K562 (cell line): ENCODE results near the gene NCOA3. TPM values are rescaled to one million over a fixed set of nuclear protein-coding genes. Genes with fewer than 3 reads are reported as not detected.
A peak's percentile ranks its signal among the peaks of the same experiment; 100 is the strongest.

Source experiments
- ADNP ChIP-seq: fragments of 200-800 bp; sonication (Bioruptor generic); IDR thresholded peaks from 2 replicates; pipeline ENCODE4 v1.6.1; 2016; ENCODE audit warnings: missing genetic modification characterization, missing compliant biosample characterization
- ARID1B ChIP-seq: fragments of 450-650 bp; IDR thresholded peaks from 2 replicates; pipeline ENCODE4 v1.6.1; 2016; ENCODE audit warnings: antibody characterized with exemption, mild to moderate bottlenecking, inconsistent platforms
- CREM ChIP-seq: IDR thresholded peaks from 2 replicates; pipeline ENCODE4 v1.6.1; 2014; ENCODE audit warnings: antibody characterized with exemption, low read depth
- ELF1 ChIP-seq: fragments of 200-800 bp; sonication (Bioruptor generic); IDR thresholded peaks from 2 replicates; pipeline ENCODE4 v1.6.1; 2016; ENCODE audit warnings: missing genetic modification characterization, missing compliant biosample characterization
- HNRNPLL ChIP-seq: fragments of 200-400 bp; formaldehyde crosslinking; IDR thresholded peaks from 2 replicates; pipeline ENCODE4 v1.6.1; 2017; ENCODE audit warnings: low read length, low read depth, mild to moderate bottlenecking; ENCODE audit not compliant: poor library complexity, severe bottlenecking
- JUN ChIP-seq, 2 experiments: sonication (generic) in 1 of 2; formaldehyde crosslinking in 1 of 2; IDR thresholded peaks; 2 replicates each; pipeline versions ENCODE4 v1.6.1 to v1.8.0; 2012 to 2022; ENCODE audit warnings: borderline replicate concordance in 2 of 2, mild to moderate bottlenecking in 2 of 2, improper control_type of control experiment in 1 of 2, low read depth in 1 of 2, low read length in 1 of 2, missing genetic modification reagents in 1 of 2
- NFIX ChIP-seq: fragments of 250-450 bp; sonication (Bioruptor Pico); IDR thresholded peaks from 2 replicates; pipeline ENCODE4 v1.4.0; 2020; ENCODE audit warnings: low read depth, mild to moderate bottlenecking, moderate library complexity
- OTX1 ChIP-seq: fragments of 450-650 bp; formaldehyde crosslinking; IDR thresholded peaks from 2 replicates; pipeline ENCODE4 v1.4.0; 2022; ENCODE audit warnings: mild to moderate bottlenecking
- PTTG1 ChIP-seq: fragments of 450-650 bp; IDR thresholded peaks from 2 replicates; pipeline ENCODE4 v1.6.1; 2016; ENCODE audit warnings: low read depth, mild to moderate bottlenecking, missing genetic modification characterization, missing compliant biosample characterization
- RFX1 ChIP-seq: fragments of 450-650 bp; IDR thresholded peaks from 2 replicates; pipeline ENCODE4 v1.6.1; 2016; ENCODE audit warnings: mild to moderate bottlenecking, moderate library complexity
- SMARCE1 ChIP-seq: fragments of 450-650 bp; IDR thresholded peaks from 2 replicates; pipeline ENCODE4 v1.7.1; 2016; ENCODE audit warnings: mild to moderate bottlenecking
- ZNF232 ChIP-seq: sonication (generic); formaldehyde crosslinking; IDR thresholded peaks from 2 replicates; pipeline ENCODE4 v1.8.0; 2022; ENCODE audit warnings: mild to moderate bottlenecking, missing genetic modification reagents
- ZNF589 ChIP-seq: fragments of 200-800 bp; sonication (Bioruptor generic); IDR thresholded peaks from 2 replicates; pipeline ENCODE4 v1.6.1; 2016; ENCODE audit warnings: low read depth, missing genetic modification characterization, missing compliant biosample characterization
- ZNF766 ChIP-seq: fragments of 200-800 bp; sonication (Bioruptor generic); conservative IDR thresholded peaks from 2 replicates; pipeline ENCODE4 v1.6.1; 2016; ENCODE audit warnings: missing genetic modification characterization, missing compliant biosample characterization
- polyA plus RNA-seq, 8 experiments: library from polyadenylated mRNA; depleted of rRNA in 4 of 8; stranded (reverse) in 5 of 8; unstranded in 3 of 8; fragments of >200 nt; fragmentation: Nextera tagmentation in 2 of 8; fragmentation: Illumina TruSeq in 1 of 8; extraction: Ambion mirVana in 2 of 8; extraction: Trizol in 1 of 8; gene quantifications; 2 replicates each; pipeline versions ENCODE4 v1.2.1 to v1.2.3, GENCODE V29; 2011 to 2014; ENCODE audit warnings: inconsistent platforms in 1 of 8, missing spikeins in 1 of 8
- total RNA-seq, 7 experiments: library from RNA; depleted of rRNA in 6 of 7; stranded (reverse); fragments of >200 nt in 6 of 7; fragmentation: Illumina TruSeq in 2 of 7; extraction: Trizol in 2 of 7; gene quantifications; 2 replicates each; pipeline versions ENCODE4 v1.2.1 to v1.2.3, GENCODE V29; 2011 to 2021; ENCODE audit warnings: low replicate concordance in 1 of 7
- TF ChIP-seq, protein P1 (sequence below): fragments of 450-650 bp; formaldehyde crosslinking; IDR thresholded peaks from 2 replicates; pipeline ENCODE4 v1.4.0; 2020; ENCODE audit warnings: mild to moderate bottlenecking, moderate library complexity
- TF ChIP-seq, protein P2 (sequence below): fragments of 250-450 bp; sonication (Bioruptor Pico); IDR thresholded peaks from 2 replicates; pipeline ENCODE4 v1.8.0; 2022; ENCODE audit warnings: inconsistent platforms
- TF ChIP-seq, protein P3 (sequence below): sonication (generic); IDR thresholded peaks from 2 replicates; pipeline ENCODE4 v1.6.1; 2016
- TF ChIP-seq, protein P4 (sequence below): sonication (generic); formaldehyde crosslinking; IDR thresholded peaks from 2 replicates; pipeline ENCODE4 v1.9.0; 2022; ENCODE audit warnings: mild to moderate bottlenecking, missing genetic modification reagents
- TF ChIP-seq, protein P5 (sequence below), 2 experiments: fragments of 450-650 bp in 1 of 2; sonication (generic) in 1 of 2; formaldehyde crosslinking in 1 of 2; IDR thresholded peaks in 1 of 2; conservative IDR thresholded peaks in 1 of 2; 2 replicates each; pipeline versions ENCODE4 v1.6.1 to v1.8.1; 2016 to 2023; ENCODE audit warnings: mild to moderate bottlenecking in 2 of 2, moderate library complexity in 2 of 2, inconsistent platforms in 1 of 2, missing genetic modification reagents in 1 of 2

Gene NCOA3
- total and polyA plus RNA-seq, 9 of the 15 experiments (the other 6 are each of a cell fraction or from before 2014, with no cell fraction given): 3.2 to 24.3 (median 14.4) TPM

DNA sequence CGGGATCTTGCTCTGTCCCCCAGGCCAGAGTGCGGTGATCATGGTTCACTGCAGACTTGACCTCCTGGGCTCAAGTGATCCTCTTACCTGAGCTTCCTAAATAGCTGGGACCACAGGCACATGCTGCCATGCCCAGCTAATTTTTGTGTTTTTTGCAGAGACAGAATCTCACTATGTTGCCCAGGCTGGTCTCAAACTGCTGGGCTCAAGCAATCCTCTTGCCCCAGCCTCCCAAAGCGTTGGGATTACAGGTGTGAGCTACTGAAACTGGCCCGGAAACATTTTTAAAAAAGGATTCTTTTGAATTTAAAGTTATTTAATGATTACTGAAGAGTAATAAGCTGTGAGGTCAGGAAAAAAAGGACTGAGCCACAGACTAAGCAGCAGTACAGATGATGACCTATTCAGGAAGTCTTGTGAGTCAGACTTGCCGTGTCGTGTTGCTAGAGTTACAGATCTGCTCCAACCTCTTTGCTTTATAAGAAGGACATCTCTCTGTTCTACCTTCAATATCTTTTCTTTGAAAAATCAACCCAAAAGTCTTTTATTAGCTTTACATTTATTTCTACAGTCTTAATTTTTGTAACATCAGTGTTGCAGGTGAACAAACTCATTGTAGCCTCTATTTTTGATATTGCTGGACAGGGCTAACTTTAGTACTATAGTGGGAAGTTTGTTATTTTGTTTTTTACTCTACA, 108.7 kb downstream of the NCOA3 start (continued):
- TF ChIP-seq, protein P1, sequence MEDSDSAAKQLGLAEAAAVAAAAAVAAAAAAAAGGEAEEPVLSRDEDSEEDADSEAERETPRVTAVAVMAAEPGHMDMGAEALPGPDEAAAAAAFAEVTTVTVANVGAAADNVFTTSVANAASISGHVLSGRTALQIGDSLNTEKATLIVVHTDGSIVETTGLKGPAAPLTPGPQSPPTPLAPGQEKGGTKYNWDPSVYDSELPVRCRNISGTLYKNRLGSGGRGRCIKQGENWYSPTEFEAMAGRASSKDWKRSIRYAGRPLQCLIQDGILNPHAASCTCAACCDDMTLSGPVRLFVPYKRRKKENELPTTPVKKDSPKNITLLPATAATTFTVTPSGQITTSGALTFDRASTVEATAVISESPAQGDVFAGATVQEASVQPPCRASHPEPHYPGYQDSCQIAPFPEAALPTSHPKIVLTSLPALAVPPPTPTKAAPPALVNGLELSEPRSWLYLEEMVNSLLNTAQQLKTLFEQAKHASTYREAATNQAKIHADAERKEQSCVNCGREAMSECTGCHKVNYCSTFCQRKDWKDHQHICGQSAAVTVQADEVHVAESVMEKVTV: no peak
- TF ChIP-seq, protein P2, sequence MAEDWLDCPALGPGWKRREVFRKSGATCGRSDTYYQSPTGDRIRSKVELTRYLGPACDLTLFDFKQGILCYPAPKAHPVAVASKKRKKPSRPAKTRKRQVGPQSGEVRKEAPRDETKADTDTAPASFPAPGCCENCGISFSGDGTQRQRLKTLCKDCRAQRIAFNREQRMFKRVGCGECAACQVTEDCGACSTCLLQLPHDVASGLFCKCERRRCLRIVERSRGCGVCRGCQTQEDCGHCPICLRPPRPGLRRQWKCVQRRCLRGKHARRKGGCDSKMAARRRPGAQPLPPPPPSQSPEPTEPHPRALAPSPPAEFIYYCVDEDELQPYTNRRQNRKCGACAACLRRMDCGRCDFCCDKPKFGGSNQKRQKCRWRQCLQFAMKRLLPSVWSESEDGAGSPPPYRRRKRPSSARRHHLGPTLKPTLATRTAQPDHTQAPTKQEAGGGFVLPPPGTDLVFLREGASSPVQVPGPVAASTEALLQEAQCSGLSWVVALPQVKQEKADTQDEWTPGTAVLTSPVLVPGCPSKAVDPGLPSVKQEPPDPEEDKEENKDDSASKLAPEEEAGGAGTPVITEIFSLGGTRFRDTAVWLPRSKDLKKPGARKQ: 0 out of 2 replicates have a peak, but pooled peaks have one; percentile 69
- TF ChIP-seq ZNF232 (CRISPR knock-in tag) (no peak), OTX1 (no peak), ELF1 (tag) (peak; percentile 46; the same call in 1 of the 2 replicates), CREM (peak; percentile 45; the same call in 1 of the 2 replicates), SMARCE1 (peak; percentile 70), ADNP (tag) (peak; percentile 57; the same call in 1 of the 2 replicates), ZNF766 (0 out of 2 replicates have a peak, but pooled peaks have one; percentile 17), HNRNPLL (no peak), NFIX (CRISPR knock-in tag) (no peak), PTTG1 (no peak), JUN (IDR thresholded peaks at IDR 0.05; ENCODE audit: borderline replicate concordance, low read depth, low read length) (peak; percentile 80), JUN (CRISPR knock-in tag; IDR thresholded peaks at IDR 0.05; ENCODE audit: borderline replicate concordance) (no peak), ARID1B (peak; percentile 60), ZNF589 (CRISPR knock-in tag) (0 out of 2 replicates have a peak, but pooled peaks have one; percentile 67), RFX1 (peak; percentile 75)
- TF ChIP-seq, protein P3, sequence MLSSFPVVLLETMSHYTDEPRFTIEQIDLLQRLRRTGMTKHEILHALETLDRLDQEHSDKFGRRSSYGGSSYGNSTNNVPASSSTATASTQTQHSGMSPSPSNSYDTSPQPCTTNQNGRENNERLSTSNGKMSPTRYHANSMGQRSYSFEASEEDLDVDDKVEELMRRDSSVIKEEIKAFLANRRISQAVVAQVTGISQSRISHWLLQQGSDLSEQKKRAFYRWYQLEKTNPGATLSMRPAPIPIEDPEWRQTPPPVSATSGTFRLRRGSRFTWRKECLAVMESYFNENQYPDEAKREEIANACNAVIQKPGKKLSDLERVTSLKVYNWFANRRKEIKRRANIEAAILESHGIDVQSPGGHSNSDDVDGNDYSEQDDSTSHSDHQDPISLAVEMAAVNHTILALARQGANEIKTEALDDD: peak; percentile 70
- TF ChIP-seq, protein P4, sequence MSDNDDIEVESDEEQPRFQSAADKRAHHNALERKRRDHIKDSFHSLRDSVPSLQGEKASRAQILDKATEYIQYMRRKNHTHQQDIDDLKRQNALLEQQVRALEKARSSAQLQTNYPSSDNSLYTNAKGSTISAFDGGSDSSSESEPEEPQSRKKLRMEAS (CRISPR knock-in tag): 0 out of 2 replicates have a peak, but pooled peaks have one; percentile 39
- TF ChIP-seq, protein P5, sequence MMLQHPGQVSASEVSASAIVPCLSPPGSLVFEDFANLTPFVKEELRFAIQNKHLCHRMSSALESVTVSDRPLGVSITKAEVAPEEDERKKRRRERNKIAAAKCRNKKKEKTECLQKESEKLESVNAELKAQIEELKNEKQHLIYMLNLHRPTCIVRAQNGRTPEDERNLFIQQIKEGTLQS (IDR thresholded peaks at IDR 0.05): peak; percentile 87
- TF ChIP-seq, protein P5 (CRISPR knock-in tag; conservative IDR thresholded peaks at IDR 0.05): no peak
